ENCODE data around the gene LIN9. TPM values are rescaled to one million over a fixed set of nuclear protein-coding genes. Genes with fewer than 3 reads are reported as not detected.

LIN9 gene
- total RNA-seq, 3 donors from 2014 or later = 3.8 to 4.5 (median 4.4) TPM

DNA sequence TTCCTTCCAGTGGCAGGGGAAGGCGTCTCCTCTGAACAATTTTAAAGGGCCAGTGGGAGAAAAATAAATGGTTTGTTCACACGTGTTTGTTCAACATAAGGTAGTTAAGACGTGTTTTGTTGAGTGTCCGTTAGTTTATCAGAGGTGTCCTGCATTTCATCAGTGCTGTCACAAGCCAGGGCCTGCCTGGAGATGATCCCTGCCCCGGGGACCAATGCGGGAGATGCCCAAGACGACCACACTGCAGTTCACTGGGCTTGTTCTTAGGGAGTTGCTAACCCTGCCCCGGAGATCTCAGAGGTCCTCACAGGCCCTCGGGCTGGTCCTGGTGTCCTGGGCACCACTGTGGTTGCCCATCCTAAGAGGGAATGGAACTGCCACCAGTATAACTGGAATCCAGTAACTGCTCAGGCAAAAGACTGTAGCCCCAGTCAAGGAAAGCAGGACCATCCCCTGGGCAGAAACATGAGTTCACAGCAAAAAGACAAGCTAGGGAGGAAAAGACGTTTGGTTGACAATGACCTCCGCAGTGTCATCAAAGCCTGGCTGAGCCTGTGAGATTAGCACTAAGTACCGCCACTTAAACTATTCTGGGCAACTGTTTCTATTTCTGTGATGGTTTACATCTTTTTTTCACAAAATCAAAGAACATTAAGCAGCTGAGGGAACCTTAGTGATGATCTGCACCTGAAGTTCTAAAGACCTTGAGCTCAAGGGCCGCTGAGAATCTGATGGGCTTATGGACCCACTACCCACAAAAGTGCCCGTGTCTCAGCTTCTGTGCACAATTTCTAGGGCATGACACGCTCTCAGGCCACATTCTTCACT lies 44.9 kb upstream of the LIN9 start:
- no peak overlapping the region for H3K4me3 ChIP-seq
- no peak for DNase-seq
- TF ChIP-seq, protein P1, sequence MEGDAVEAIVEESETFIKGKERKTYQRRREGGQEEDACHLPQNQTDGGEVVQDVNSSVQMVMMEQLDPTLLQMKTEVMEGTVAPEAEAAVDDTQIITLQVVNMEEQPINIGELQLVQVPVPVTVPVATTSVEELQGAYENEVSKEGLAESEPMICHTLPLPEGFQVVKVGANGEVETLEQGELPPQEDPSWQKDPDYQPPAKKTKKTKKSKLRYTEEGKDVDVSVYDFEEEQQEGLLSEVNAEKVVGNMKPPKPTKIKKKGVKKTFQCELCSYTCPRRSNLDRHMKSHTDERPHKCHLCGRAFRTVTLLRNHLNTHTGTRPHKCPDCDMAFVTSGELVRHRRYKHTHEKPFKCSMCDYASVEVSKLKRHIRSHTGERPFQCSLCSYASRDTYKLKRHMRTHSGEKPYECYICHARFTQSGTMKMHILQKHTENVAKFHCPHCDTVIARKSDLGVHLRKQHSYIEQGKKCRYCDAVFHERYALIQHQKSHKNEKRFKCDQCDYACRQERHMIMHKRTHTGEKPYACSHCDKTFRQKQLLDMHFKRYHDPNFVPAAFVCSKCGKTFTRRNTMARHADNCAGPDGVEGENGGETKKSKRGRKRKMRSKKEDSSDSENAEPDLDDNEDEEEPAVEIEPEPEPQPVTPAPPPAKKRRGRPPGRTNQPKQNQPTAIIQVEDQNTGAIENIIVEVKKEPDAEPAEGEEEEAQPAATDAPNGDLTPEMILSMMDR (IDR thresholded peaks at IDR 0.05) = no peak
- no peaks in the 10 kb centered on the region for H3K36me3 ChIP-seq (ENCODE audit: low read depth)
- H3K9me3 ChIP-seq = no peaks in the 10 kb centered on the region
- peaks cover 11% of the 10 kb centered on the region for H3K4me1 ChIP-seq (ENCODE audit: low read depth)
- intact Hi-C loops (cut with DNase I, micrococcal nuclease) = no loop called here
- ATAC-seq = no peak

GRCh38 chr1:226351709-226352108 lies 42.7 kb upstream of the LIN9 start:
- intact Hi-C loops (cut with DNase I, micrococcal nuclease) = no loop called here
- Histone ChIP-seq H3K9me3 (no peaks in the 10 kb centered on the region), H3K4me3 (no peak overlapping the region), H3K36me3 (ENCODE audit: low read depth) (no peaks in the 10 kb centered on the region), H3K4me1 (ENCODE audit: low read depth) (peaks cover 11% of the 10 kb centered on the region)
- no peak for ATAC-seq
- no peak for DNase-seq
- TF ChIP-seq, protein P1 (IDR thresholded peaks at IDR 0.05) = no peak

- DNase-seq (no peak), ATAC-seq (no peak)
- intact Hi-C loops (cut with DNase I, micrococcal nuclease) = no loop called here
These were observed 41.5 kb upstream of the LIN9 start for GRCh38 chr1:226350519-226350865.

GRCh38 chr1:226349801-226350518 lies 41.0 kb upstream of the LIN9 start:
- no peak overlapping the region for H3K4me3 ChIP-seq
- no peaks in the 10 kb centered on the region for H3K9me3 ChIP-seq
- H3K4me1 ChIP-seq (ENCODE audit: low read depth) = peaks cover 11% of the 10 kb centered on the region
- ATAC-seq (peak; percentile 83), DNase-seq (peak in 2 of 3 donors; percentile 18 to 31)
- no peaks in the 10 kb centered on the region for H3K36me3 ChIP-seq (ENCODE audit: low read depth)
- intact Hi-C loops (cut with DNase I, micrococcal nuclease) = no loop called here
- TF ChIP-seq, protein P1 (IDR thresholded peaks at IDR 0.05) = no peak

More at GRCh38 chr1:226350519-226350865, 41.5 kb upstream of the LIN9 start:
- no peaks in the 10 kb centered on the region for H3K9me3 ChIP-seq
- no peak overlapping the region for H3K4me3 ChIP-seq
- TF ChIP-seq, protein P1 (IDR thresholded peaks at IDR 0.05) = no peak
- H3K36me3 ChIP-seq (ENCODE audit: low read depth) = no peaks in the 10 kb centered on the region
- peaks cover 11% of the 10 kb centered on the region for H3K4me1 ChIP-seq (ENCODE audit: low read depth)

DNA sequence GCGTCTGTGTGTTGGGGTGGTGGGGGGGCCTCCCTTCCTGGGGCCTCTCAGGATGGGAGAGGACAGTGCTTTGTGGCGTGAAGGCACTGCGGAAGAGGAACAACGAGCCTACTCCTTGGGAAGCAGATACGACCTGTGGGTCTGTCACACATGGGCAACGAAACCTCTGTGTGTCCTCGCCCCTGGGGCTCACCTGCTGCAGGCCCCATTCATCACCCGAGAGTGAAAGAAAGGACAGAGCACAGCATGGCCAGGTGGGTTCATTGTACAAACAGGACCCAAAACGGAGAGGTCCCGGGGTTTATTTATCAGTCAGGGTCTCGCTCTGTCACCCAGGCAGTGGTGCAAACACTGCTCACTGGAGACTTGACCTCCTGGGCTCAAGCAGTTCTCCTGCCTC lies 40.1 kb upstream of the LIN9 start:
- Histone ChIP-seq H3K9me3 (no peaks in the 10 kb centered on the region), H3K4me3 (no peak overlapping the region), H3K36me3 (ENCODE audit: low read depth) (no peaks in the 10 kb centered on the region), H3K4me1 (ENCODE audit: low read depth) (peaks cover 11% of the 10 kb centered on the region)
- ATAC-seq = no peak
- TF ChIP-seq, protein P1 (IDR thresholded peaks at IDR 0.05) = no peak
- intact Hi-C loops (cut with DNase I, micrococcal nuclease) = no loop called here
- DNase-seq = no peak
